Fibroblast of lung (primary cell): Measurements from ENCODE around the gene GHR. TPM values are rescaled to one million over a fixed set of nuclear protein-coding genes. Genes with fewer than 3 reads are reported as not detected.
A peak's percentile ranks its signal among the peaks of the same experiment; 100 is the strongest.

ENCODE experiments used
- DNase-seq, 2 donors: peaks; one replicate each; pipeline versions ENCODE4 v3.0.0 to v3.0.0-alpha.2; 2010; ENCODE audit warnings: low read depth in 2 of 2
- H2AFZ ChIP-seq: 2 replicates; pipeline ENCODE4 v1.5.1; 2012; ENCODE audit warnings: low read length, control low read depth, inconsistent platforms
- H3K27ac ChIP-seq: 2 replicates; pipeline ENCODE4 v1.5.1; 2011; ENCODE audit warnings: low read length, control low read depth; ENCODE audit not compliant: insufficient read depth
- H3K27me3 ChIP-seq: 2 replicates; pipeline ENCODE4 v1.5.1; 2011; ENCODE audit warnings: mild to moderate bottlenecking, low read length; ENCODE audit not compliant: control insufficient read depth, insufficient read depth
- H3K36me3 ChIP-seq: 2 replicates; pipeline ENCODE4 v1.5.1; 2011; ENCODE audit warnings: low read length; ENCODE audit not compliant: control insufficient read depth, insufficient read depth
- H3K4me1 ChIP-seq: 2 replicates; pipeline ENCODE4 v1.5.1; 2011; ENCODE audit warnings: low read length; ENCODE audit not compliant: control insufficient read depth, insufficient read depth; ENCODE audit errors: extremely low read depth
- H3K4me2 ChIP-seq: 2 replicates; pipeline ENCODE4 v1.5.1; 2011; ENCODE audit warnings: low read length, control low read depth; ENCODE audit not compliant: insufficient read depth; ENCODE audit errors: extremely low read depth
- H3K4me3 ChIP-seq, 4 experiments: fragments of 200-600 bp in 1 of 4; sonication (generic) in 1 of 4; replicated peaks in 1 of 4; 2 replicates each; pipeline ENCODE4 v1.5.1; 2011 to 2016; ENCODE audit warnings: low read length in 4 of 4, low read depth in 3 of 4, mild to moderate bottlenecking in 3 of 4, control low read depth in 2 of 4, inconsistent platforms in 1 of 4, mixed read lengths in 1 of 4; ENCODE audit not compliant: insufficient read depth in 1 of 4; ENCODE audit errors: control extremely low read depth in 1 of 4
- H3K79me2 ChIP-seq: 2 replicates; pipeline ENCODE4 v1.5.1; 2012; ENCODE audit warnings: mild to moderate bottlenecking, low read length, inconsistent platforms; ENCODE audit not compliant: control insufficient read depth, insufficient read depth
- H3K9ac ChIP-seq: 2 replicates; pipeline ENCODE4 v1.5.1; 2011; ENCODE audit warnings: mild to moderate bottlenecking, low read length, control low read depth; ENCODE audit not compliant: insufficient read depth
- H3K9me3 ChIP-seq: 2 replicates; pipeline ENCODE4 v1.5.1; 2012; ENCODE audit warnings: low read depth, low read length; ENCODE audit not compliant: control insufficient read depth, insufficient read depth
- H4K20me1 ChIP-seq: 2 replicates; pipeline ENCODE4 v1.5.1; 2011; ENCODE audit warnings: low read length; ENCODE audit not compliant: control insufficient read depth, insufficient read depth; ENCODE audit errors: extremely low read depth
- EZH2 ChIP-seq: IDR thresholded peaks from 2 replicates; pipeline ENCODE4 v1.5.1; 2012; ENCODE audit warnings: low read length, control low read depth, mild to moderate bottlenecking; ENCODE audit errors: missing control alignments
- polyA plus RNA-seq, 2 donors: library from polyadenylated mRNA; depleted of rRNA in 1 of 2; stranded (reverse) in 1 of 2; unstranded in 1 of 2; fragments of >200 nt; gene quantifications; 2 replicates each; pipeline ENCODE4 v1.2.1, GENCODE V29; 2011 to 2012; ENCODE audit warnings: missing spikeins in 1 of 2
- total RNA-seq: library from RNA; depleted of rRNA; stranded (reverse); fragments of >200 nt; gene quantifications from 2 replicates; pipeline ENCODE4 v1.2.1, GENCODE V29; 2014
- TF ChIP-seq, protein P1 (sequence below), 2 donors: IDR thresholded peaks in 1 of 2; conservative IDR thresholded peaks in 1 of 2; 1 replicate in 1 of 2; 2 replicates in 1 of 2; pipeline ENCODE4 v1.5.1; 2011 to 2012; ENCODE audit warnings: low read length in 2 of 2, control low read depth in 1 of 2, inconsistent platforms in 1 of 2, low read depth in 1 of 2, mild to moderate bottlenecking in 1 of 2

Gene GHR
- total and polyA plus RNA-seq, 2 donors (not counting 1 experiment from before 2014, with no cell fraction given), result 2.3 to 2.4 TPM

DNA sequence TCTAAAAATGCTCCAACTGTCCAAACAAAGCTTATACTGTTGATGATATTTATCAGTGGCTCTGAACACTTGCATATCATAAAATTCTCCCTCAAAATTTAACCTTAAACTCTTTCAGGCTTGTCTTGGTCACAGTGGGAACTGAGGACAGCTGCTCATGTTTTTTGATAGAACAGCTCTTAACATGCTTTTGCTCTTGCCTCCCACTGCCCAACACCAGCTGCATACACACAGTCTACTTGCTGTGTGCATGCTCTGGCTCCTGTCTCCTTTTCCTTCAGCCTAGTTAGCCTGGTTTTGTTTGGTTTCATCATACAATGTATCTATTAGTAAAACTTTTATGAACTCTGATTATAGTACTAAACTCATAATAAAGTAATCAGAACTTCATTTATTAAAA, 64.6 kb downstream of the GHR start:
- no peak overlapping the region for H3K4me3 ChIP-seq
- H4K20me1 ChIP-seq, result no peaks in the 10 kb centered on the region
- no peak for DNase-seq
- H3K9me3 ChIP-seq, result no peaks in the 10 kb centered on the region
- no peak overlapping the region for H3K27ac ChIP-seq
- no peaks in the 10 kb centered on the region for H3K36me3 ChIP-seq
- H2AFZ ChIP-seq, result no peak overlapping the region
- no peak overlapping the region for H3K9ac ChIP-seq
- H3K4me2 ChIP-seq, result no peak overlapping the region
- H3K27me3 ChIP-seq, result no peaks in the 10 kb centered on the region
- no peak for TF ChIP-seq EZH2
- TF ChIP-seq, protein P1, sequence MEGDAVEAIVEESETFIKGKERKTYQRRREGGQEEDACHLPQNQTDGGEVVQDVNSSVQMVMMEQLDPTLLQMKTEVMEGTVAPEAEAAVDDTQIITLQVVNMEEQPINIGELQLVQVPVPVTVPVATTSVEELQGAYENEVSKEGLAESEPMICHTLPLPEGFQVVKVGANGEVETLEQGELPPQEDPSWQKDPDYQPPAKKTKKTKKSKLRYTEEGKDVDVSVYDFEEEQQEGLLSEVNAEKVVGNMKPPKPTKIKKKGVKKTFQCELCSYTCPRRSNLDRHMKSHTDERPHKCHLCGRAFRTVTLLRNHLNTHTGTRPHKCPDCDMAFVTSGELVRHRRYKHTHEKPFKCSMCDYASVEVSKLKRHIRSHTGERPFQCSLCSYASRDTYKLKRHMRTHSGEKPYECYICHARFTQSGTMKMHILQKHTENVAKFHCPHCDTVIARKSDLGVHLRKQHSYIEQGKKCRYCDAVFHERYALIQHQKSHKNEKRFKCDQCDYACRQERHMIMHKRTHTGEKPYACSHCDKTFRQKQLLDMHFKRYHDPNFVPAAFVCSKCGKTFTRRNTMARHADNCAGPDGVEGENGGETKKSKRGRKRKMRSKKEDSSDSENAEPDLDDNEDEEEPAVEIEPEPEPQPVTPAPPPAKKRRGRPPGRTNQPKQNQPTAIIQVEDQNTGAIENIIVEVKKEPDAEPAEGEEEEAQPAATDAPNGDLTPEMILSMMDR (conservative IDR thresholded peaks at IDR 0.05 in 1 of 2, IDR thresholded peaks at IDR 0.05 in 1 of 2; ENCODE audit: low read depth in 1 of 2, low read length in 2 of 2), result no peak
- no peaks in the 10 kb centered on the region for H3K79me2 ChIP-seq
- no peaks in the 10 kb centered on the region for H3K4me1 ChIP-seq

DNA sequence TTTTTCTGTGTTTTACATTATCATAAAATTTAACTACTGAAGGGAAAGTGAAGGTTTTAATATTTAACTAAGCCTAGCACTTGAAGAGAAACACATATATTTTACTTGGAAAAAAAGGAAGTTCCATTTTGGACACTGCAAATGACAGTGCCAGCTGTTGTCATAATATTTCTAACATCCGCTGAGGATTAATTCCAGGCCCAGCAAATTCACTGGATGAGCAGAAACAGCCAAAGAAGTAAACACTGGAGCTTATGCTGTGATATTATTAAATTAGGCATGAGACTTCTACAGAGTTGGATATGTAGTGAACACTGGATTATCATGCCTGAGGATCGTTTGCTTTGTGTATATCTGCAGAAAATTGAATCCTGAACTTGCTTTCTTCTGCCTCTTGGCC, 67.6 kb downstream of the GHR start:
- Histone ChIP-seq H4K20me1 (no peaks in the 10 kb centered on the region), H3K27ac (no peak overlapping the region), H3K9ac (no peak overlapping the region), H2AFZ (no peak overlapping the region), H3K36me3 (no peaks in the 10 kb centered on the region), H3K79me2 (no peaks in the 10 kb centered on the region), H3K4me3 (no peak overlapping the region), H3K4me2 (no peak overlapping the region), H3K27me3 (no peaks in the 10 kb centered on the region), H3K9me3 (no peaks in the 10 kb centered on the region), H3K4me1 (no peaks in the 10 kb centered on the region)
- DNase-seq, result no peak
- TF ChIP-seq, protein P1 (conservative IDR thresholded peaks at IDR 0.05 in 1 of 2, IDR thresholded peaks at IDR 0.05 in 1 of 2; ENCODE audit: low read depth in 1 of 2, low read length in 2 of 2), result no peak
- no peak for TF ChIP-seq EZH2

DNA sequence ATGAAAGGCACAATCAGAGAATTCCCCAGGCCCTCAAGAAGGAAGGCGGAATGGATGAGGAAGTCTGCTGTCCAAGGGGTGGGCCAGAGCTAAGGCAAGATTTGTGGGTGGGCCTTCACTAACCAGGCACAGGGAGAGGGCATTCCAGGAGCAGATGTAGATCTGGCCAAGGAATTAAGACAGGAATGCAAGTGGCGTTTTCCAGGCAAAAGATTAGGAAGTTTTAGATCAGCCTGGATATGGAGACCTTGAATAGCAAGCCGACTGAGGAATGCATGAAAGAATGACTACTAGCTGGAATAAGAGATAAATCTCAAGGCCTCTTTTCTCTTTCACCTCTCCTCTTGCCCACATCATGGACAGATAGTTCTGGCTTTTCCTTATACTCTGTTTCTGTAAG, 68.5 kb downstream of the GHR start:
- no peak overlapping the region for H3K4me3 ChIP-seq
- no peaks in the 10 kb centered on the region for H3K9me3 ChIP-seq
- H3K79me2 ChIP-seq, result no peaks in the 10 kb centered on the region
- no peak overlapping the region for H3K9ac ChIP-seq
- DNase-seq, result peak in 1 of 2 donors; percentile 24
- H2AFZ ChIP-seq, result no peak overlapping the region
- H3K4me2 ChIP-seq, result no peak overlapping the region
- TF ChIP-seq, protein P1 (conservative IDR thresholded peaks at IDR 0.05 in 1 of 2, IDR thresholded peaks at IDR 0.05 in 1 of 2; ENCODE audit: low read depth in 1 of 2, low read length in 2 of 2), result no peak
- no peak for TF ChIP-seq EZH2
- no peaks in the 10 kb centered on the region for H4K20me1 ChIP-seq
- H3K36me3 ChIP-seq, result no peaks in the 10 kb centered on the region
- no peak overlapping the region for H3K27ac ChIP-seq
- H3K27me3 ChIP-seq, result no peaks in the 10 kb centered on the region
- no peaks in the 10 kb centered on the region for H3K4me1 ChIP-seq
